ENCODE data around the gene CCDC88C.
A peak's percentile ranks its signal among the peaks of the same experiment; 100 is the strongest.

The CCDC88C gene

GRCh38 chr14:91326514-91327249 lies 90.9 kb downstream of the CCDC88C start:
- no peak for DNase-seq

- DNase-seq, result no peak
Measured at GRCh38 chr14:91324606-91325575, 92.7 kb downstream of the CCDC88C start.

DNA sequence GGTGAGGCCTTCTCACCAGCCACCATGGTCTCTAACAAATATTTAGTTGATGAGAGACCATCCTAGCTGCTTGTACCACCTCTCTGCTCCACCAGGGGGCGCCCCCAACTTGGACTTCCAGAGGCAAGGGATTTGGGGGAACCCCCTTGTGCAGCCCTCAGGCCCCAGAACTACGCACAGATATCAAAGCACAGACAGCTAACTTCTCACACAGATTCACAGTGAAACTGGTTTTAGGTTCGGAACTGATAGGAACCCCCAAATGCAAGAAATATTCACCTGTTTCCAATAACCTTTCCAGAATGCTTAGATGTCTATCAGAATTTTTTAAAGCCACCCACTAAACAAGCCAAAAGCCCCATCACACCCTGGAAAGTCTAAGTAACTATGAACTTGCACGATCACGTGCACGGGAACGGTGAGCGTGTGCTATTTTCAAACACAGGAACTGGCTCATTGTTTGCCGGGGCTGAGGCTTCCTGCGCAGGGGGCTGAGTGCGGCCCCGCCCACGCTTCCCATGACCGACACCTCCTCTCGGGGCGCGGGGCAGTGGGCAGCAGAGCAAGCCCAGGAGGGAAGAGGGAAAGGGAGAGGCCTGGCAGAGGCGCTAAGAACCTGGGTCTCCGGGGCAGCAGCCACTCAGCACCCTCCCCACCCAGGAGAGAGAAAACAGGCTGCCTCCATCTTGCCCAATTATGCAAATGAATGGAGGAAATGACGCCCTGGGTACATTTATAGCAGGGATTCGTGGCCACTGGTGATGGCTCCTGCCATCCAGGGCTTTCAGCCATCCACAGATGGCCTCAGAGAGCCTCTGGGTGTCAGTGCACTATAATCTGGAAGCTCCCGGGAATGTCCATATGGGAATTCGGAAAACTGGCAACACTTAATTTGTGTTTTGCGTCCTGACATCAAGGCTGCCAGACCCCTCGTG lies 93.7 kb downstream of the CCDC88C start:
- DNase-seq, result peak; percentile 72

DNA sequence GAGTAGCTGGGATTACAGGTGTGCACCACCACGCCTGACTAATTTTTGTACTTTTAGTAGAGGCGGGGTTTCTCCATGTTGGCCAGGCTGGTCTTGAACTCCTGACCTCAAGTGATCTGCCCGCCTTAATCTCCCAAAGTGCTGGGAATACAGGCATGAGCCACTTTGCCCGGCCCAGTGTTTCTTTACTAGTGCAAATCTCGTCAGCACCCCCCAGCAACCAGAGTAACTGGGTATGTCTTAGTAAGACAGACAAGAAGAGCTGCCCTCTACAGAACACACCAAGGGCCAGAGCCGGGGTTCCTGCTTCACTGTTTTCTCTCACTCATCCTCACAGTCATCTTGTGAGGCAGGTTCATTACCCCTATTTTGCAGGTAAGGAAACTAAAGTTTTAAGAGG lies 94.6 kb downstream of the CCDC88C start:
- DNase-seq, result no peak

DNA sequence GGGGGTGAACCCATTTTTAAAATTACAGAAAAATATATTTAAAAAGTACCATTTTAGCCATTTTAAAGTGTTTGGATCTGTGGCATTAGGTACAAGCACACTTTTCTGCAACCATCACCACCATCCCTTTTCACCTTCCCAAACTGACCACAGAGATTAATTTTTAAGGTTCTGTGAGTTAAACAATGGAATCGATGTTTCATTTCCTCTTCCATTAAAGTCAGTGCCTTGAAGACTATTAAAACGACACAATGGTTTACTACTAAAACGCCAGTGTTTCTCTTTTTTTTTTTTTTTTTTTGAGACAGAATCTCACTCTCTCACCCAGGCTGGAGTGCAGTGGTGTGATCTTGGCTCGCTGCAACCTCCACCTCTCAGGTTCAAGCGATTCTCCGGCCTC lies 95.0 kb downstream of the CCDC88C start:
- no peak for DNase-seq

- no peak for DNase-seq
Measured at GRCh38 chr14:91321131-91321530, 96.5 kb downstream of the CCDC88C start.

DNA sequence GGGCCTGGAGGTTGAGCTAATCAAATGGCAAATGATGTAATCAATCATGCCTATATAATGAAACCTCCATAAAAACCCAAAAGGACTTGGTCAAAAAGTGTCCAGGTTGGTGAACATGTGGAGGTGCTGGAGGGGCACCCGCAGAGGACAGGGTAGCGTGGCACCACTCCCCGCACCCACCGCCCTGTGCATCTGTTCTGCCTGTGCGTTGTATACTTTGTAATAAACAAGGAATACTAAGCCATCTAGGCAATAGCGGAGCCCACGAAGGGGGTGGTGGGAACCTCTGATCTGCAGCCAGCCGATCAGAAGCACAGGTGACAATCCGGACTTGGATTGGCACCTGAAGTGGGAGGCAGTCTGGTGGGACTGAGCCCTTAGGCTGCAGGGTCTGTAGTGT lies 97.4 kb downstream of the CCDC88C start:
- DNase-seq, result no peak

DNA sequence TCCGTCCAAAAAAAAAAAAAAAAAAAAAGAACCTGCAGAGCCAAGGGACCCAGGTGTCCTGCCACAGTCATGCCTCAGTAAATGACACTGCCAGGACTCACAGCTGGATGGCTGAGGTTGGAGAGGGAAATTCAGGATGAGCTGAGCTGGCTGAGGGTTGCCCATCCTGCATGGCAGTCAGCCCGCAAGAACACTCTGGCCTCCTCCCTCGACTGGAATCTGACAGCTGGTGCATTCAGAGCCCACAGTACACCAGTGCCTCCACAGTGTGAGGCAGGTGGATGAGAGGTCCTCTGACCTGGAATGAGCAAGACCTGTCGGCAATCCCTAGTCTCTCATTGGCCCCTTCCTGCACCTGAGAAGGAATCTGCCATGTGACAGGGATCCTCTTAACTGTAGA lies 98.7 kb downstream of the CCDC88C start:
- no peak for DNase-seq

GRCh38 chr14:91317381-91318308 lies 100.0 kb downstream of the CCDC88C start:
- no peak for DNase-seq

DNA sequence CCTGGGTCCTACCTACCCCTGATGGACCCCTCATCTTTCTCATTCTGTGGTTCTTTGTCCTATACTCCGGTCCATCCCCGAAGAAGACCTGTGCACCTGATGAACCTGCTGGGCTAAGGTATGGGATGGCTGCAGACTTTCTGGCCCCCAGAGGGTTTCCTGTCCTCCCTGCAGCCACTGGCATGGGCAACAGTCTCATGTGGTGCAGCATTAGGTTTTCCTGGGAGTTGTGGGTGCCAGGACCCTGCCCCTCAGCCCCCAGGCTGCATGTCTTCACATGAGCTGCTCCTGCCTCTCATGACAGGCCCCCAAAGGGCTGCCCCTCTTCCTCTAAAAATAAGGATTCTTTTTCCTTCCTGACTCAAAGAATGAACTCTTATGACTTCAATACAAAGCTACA lies 100.9 kb downstream of the CCDC88C start:
- DNase-seq, result no peak

DNA sequence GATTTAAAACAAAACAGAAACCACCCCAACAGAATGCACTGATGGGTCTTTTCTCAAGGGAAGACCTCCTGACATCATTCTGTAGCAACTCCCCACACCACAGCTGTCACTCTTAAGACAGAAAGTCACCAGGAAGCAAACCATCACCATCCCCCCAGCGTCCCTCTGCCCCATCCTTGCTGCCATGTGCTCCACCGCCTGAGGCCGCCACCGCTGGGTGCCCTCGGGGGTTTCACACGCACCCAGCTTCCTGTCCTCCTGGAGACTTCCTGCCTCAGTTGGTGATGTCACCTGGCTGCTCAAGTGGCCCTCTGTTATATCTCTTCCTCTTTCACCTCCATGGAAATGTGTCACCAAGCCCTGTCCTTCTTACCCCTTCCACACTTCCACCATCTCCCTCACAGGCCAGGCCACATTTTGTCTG lies 101.8 kb downstream of the CCDC88C start:
- DNase-seq, result no peak

DNA sequence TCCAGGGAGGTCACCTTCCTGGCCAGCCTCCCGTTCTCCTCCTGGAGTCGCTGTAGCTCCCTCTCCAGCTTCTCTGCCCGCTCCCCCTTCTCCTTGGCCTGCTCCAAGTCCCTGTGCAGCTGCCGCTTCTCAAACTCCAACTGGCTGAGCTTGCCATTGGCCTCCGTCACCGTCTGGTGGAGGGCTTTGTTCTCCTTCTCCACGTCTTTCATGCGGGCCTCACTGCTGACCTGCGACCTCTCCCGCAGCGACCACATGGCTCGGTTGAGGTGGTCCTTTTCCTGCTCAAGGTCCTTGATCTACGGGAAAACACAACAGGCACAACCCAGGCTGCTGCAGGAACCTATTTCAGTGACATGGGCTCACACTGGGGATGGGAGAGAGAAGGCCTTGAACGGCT lies 103.8 kb downstream of the CCDC88C start:
- DNase-seq, result no peak

GRCh38 chr14:91313154-91313850 lies 104.3 kb downstream of the CCDC88C start:
- DNase-seq, result no peak

DNA sequence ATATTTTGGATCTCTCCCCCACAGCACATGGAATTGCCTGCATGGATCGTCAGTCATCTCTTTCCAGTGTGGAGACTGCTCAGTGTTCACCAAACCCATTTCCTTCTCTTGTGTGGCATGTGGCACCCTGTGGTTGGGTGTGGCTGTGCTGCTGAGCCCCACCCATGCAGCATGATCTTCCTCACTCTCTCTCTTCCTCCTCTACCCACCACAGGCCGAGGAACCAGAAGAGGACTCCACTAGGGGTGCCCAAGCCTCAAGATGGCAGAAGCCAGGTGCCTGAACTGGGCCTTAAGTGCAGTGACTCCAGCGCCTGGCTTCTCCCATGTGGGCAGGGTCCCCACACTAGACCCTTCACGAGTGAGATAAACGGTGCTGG lies 106.3 kb downstream of the CCDC88C start:
- DNase-seq, result no peak

GRCh38 chr14:91310606-91311283 lies 106.9 kb downstream of the CCDC88C start:
- no peak for DNase-seq

DNA sequence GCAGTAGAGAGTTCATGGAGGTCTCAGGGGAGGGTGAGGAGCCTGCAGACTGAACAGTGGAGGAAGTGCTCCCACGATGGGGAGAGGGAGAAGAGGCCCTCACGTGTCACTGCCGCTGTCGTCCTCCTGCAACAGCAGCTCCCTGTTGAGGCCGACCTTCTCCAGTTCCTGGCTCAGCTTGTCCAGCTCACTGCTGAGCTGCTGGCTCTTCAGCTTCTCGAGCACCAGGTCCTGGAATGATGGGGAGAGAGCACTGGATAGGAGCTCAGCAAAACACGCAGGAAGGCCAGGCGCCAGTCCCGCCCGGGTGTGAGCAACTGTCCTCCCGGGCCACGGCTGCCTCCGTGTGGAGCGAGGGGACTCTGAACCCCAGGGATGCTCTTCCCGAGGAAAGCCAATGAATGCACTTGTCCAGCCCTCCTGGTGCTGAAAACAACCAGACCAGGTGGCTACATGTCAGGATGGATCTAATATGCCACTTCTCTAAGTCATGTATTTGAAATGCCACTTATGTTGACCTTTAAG lies 107.8 kb downstream of the CCDC88C start:
- DNase-seq, result no peak

DNA sequence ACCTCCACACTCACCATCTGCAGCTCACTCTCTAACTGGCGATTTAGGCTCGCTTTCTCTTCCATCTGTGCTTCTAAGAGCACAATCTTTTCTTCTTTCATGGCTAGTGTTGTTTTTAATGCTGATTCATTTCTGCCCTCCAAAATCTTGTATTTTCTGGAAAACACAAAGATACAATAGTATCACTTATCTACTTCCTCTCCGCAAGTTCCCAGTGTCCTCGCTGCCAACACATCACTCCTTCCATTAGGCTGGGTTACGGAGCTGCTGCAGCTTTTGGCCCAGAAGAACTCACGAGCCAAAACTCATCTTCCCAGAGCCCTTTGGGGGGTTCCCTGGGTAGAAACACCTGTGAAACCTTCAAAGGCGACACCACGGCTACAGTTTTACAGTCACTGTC lies 109.3 kb downstream of the CCDC88C start:
- no peak for DNase-seq

DNA sequence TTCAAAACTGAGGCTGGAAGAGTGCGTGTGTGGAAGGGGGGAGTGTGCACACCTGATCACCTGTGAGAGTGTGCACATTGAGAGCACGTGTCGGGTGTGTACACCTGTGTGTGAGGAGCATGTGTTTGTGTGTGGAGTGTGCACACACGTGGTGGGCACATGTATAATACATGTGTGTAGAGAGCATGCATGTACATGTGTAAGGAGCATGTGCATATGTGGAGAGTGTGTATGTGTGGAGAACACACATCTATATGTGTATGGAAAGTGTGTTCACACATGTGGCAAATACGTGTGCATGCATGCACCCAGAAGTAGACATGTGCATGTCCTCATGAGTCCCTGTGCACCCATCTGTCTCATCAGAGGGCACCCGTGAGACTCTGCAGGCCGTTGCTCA lies 110.0 kb downstream of the CCDC88C start:
- no peak for DNase-seq

DNA sequence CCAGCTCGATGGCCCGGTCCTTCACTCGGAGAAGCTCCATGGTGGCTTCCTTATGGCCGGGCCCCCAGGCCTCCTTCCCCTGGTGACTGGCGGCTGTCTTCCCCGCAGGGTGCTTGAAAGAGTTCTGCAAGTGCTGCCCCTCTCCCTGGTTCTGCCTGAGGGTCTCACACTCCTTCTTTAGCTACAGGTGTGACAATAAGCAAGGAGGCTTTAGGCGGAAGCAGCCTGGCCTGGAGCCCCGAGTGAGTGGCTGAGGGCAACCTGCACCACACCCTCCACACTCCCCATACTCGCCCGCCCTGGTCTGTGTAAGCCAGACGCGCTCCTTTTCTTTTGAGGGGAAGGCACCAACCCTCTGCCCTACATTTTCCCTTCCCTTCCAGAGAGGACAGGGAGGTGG lies 110.6 kb downstream of the CCDC88C start:
- DNase-seq, result no peak

GRCh38 chr14:91306547-91306946 lies 111.1 kb downstream of the CCDC88C start:
- no peak for DNase-seq
